B cell (primary cell): ENCODE data around the gene CCR5.

Experiments
- EZH2 ChIP-seq: IDR thresholded peaks from 2 replicates; pipeline ENCODE4 v1.6.1; 2012; ENCODE audit warnings: borderline replicate concordance, low read depth, mild to moderate bottlenecking, moderate library complexity, low read length; ENCODE audit not compliant: insufficient read depth, poor library complexity, severe bottlenecking
- TF ChIP-seq, protein P1 (sequence below): fragments of 200-600 bp; IDR thresholded peaks from one replicate; pipeline ENCODE4 v1.8.0; 2022; ENCODE audit warnings: antibody characterized with exemption, mild to moderate bottlenecking

DNA sequence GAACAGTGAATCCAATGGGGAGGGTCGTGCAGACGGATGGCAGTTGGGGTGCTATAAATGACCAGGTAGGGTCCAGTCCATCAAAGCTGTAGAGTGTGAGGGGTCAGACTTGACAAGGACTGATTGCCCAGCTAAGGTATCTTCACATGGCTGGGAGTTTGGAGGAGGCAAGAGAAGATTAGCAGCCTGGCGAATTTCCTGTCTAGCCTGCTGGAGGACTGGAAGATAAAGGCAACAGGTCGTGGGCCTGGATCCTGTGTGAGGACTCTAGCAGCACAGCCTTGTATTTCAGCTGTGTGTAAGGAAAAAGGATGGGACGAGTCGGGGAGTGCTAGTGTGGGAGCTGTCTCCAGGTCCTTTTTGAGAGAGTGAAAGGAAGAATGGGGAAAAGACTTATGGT is 18.6 kb downstream of the CCR5 start:
- TF ChIP-seq, protein P1, sequence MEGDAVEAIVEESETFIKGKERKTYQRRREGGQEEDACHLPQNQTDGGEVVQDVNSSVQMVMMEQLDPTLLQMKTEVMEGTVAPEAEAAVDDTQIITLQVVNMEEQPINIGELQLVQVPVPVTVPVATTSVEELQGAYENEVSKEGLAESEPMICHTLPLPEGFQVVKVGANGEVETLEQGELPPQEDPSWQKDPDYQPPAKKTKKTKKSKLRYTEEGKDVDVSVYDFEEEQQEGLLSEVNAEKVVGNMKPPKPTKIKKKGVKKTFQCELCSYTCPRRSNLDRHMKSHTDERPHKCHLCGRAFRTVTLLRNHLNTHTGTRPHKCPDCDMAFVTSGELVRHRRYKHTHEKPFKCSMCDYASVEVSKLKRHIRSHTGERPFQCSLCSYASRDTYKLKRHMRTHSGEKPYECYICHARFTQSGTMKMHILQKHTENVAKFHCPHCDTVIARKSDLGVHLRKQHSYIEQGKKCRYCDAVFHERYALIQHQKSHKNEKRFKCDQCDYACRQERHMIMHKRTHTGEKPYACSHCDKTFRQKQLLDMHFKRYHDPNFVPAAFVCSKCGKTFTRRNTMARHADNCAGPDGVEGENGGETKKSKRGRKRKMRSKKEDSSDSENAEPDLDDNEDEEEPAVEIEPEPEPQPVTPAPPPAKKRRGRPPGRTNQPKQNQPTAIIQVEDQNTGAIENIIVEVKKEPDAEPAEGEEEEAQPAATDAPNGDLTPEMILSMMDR, result no peak
- no peak for TF ChIP-seq EZH2
